ENCODE measurements around the gene ALDH3A2. TPM values are rescaled to one million over a fixed set of nuclear protein-coding genes. Genes with fewer than 3 reads are reported as not detected.

ALDH3A2 gene
- total and polyA plus RNA-seq, 4 donors: 63.3 to 165 (median 80.4) TPM

GRCh38 chr17:19614900-19615299 is 33.7 kb upstream of the ALDH3A2 start:
- Histone ChIP-seq H3K27me3 (ENCODE audit: control insufficient read depth in 4 of 4, insufficient read depth in 4 of 4, low read length in 3 of 4) (no peaks in the 10 kb centered on the region), H3K9me3 (ENCODE audit: control insufficient read depth in 4 of 4, low read length in 3 of 4) (peaks cover 3 to 19% (median 12%) of the 10 kb centered on the region in 4 donors), H3K9ac (ENCODE audit: low read depth in 1 of 2, low read length in 2 of 2) (no peak overlapping the region), H3K4me3 (ENCODE audit: low read depth in 1 of 3, low read length in 3 of 3) (no peak overlapping the region), H3K36me3 (ENCODE audit: control insufficient read depth in 4 of 4, insufficient read depth in 3 of 4, low read depth in 1 of 4, low read length in 3 of 4) (peaks cover 0 to 5% (median 1%) of the 10 kb centered on the region in 4 donors), H3K4me1 (ENCODE audit: control insufficient read depth in 4 of 4, insufficient read depth in 4 of 4, low read length in 3 of 4) (no peaks in the 10 kb centered on the region), H3K27ac (ENCODE audit: low read depth in 1 of 2, low read length in 2 of 2) (no peak overlapping the region)
- 98% methylated on average over 4 of the region's 4 CpGs for WGBS
- TF ChIP-seq RXRA (IDR thresholded peaks at IDR 0.05): no peak
- TF ChIP-seq HNF4G (IDR thresholded peaks at IDR 0.05): no peak
- no peak for TF ChIP-seq CTCF (IDR thresholded peaks at IDR 0.05; ENCODE audit: low read depth, low read length, missing input control)
- TF ChIP-seq, protein P1, sequence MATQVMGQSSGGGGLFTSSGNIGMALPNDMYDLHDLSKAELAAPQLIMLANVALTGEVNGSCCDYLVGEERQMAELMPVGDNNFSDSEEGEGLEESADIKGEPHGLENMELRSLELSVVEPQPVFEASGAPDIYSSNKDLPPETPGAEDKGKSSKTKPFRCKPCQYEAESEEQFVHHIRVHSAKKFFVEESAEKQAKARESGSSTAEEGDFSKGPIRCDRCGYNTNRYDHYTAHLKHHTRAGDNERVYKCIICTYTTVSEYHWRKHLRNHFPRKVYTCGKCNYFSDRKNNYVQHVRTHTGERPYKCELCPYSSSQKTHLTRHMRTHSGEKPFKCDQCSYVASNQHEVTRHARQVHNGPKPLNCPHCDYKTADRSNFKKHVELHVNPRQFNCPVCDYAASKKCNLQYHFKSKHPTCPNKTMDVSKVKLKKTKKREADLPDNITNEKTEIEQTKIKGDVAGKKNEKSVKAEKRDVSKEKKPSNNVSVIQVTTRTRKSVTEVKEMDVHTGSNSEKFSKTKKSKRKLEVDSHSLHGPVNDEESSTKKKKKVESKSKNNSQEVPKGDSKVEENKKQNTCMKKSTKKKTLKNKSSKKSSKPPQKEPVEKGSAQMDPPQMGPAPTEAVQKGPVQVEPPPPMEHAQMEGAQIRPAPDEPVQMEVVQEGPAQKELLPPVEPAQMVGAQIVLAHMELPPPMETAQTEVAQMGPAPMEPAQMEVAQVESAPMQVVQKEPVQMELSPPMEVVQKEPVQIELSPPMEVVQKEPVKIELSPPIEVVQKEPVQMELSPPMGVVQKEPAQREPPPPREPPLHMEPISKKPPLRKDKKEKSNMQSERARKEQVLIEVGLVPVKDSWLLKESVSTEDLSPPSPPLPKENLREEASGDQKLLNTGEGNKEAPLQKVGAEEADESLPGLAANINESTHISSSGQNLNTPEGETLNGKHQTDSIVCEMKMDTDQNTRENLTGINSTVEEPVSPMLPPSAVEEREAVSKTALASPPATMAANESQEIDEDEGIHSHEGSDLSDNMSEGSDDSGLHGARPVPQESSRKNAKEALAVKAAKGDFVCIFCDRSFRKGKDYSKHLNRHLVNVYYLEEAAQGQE (IDR thresholded peaks at IDR 0.05): no peak
- TF ChIP-seq, protein P2, sequence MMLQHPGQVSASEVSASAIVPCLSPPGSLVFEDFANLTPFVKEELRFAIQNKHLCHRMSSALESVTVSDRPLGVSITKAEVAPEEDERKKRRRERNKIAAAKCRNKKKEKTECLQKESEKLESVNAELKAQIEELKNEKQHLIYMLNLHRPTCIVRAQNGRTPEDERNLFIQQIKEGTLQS (IDR thresholded peaks at IDR 0.05): no peak
- no peak for TF ChIP-seq NR2F2 (IDR thresholded peaks at IDR 0.05)
- no peak for TF ChIP-seq TAF1 (conservative IDR thresholded peaks at IDR 0.05)
- TF ChIP-seq FOXA2 (IDR thresholded peaks at IDR 0.05): no peak
- TF ChIP-seq EGR1 (IDR thresholded peaks at IDR 0.05; ENCODE audit: low read depth in 2 of 2): no peak
- no peak for TF ChIP-seq MAX (IDR thresholded peaks at IDR 0.05)
- no peak for TF ChIP-seq JUND (IDR thresholded peaks at IDR 0.05)
- TF ChIP-seq SP1 (IDR thresholded peaks at IDR 0.05): no peak
- TF ChIP-seq HNF4A (conservative IDR thresholded peaks at IDR 0.05): no peak
- no peak for TF ChIP-seq RAD21 (IDR thresholded peaks at IDR 0.05)
- TF ChIP-seq YY1 (IDR thresholded peaks at IDR 0.05): no peak
- TF ChIP-seq FOXA1 (IDR thresholded peaks at IDR 0.05): no peak
- TF ChIP-seq, protein P3, sequence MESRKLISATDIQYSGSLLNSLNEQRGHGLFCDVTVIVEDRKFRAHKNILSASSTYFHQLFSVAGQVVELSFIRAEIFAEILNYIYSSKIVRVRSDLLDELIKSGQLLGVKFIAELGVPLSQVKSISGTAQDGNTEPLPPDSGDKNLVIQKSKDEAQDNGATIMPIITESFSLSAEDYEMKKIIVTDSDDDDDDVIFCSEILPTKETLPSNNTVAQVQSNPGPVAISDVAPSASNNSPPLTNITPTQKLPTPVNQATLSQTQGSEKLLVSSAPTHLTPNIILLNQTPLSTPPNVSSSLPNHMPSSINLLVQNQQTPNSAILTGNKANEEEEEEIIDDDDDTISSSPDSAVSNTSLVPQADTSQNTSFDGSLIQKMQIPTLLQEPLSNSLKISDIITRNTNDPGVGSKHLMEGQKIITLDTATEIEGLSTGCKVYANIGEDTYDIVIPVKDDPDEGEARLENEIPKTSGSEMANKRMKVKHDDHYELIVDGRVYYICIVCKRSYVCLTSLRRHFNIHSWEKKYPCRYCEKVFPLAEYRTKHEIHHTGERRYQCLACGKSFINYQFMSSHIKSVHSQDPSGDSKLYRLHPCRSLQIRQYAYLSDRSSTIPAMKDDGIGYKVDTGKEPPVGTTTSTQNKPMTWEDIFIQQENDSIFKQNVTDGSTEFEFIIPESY (IDR thresholded peaks at IDR 0.05): no peak
- TF ChIP-seq GABPA (IDR thresholded peaks at IDR 0.05 in 1 of 2, conservative IDR thresholded peaks at IDR 0.05 in 1 of 2): no peak
- no peak for DNase-seq (ENCODE audit: low spot score)

All from liver (tissue), 9 donors.